HCT116 (cell line): ENCODE results near the gene SYCP3. TPM values are rescaled to one million over a fixed set of nuclear protein-coding genes. Genes with fewer than 3 reads are reported as not detected.
"Not testable (repeated sequence)": the region's sequence is repeated elsewhere in the genome, so short reads cannot be mapped to it uniquely, and the experiment has no call there.

Source experiments
- ATAC-seq: fragments of 200-7000 bp; cut with Tn5 transposase; 2 replicates; pipeline ENCODE4 v1.9.1; 2020; ENCODE audit warnings: mild to moderate bottlenecking, moderate library complexity
- BruUV-seq: library from RNA; stranded (reverse); fragments of 400-500 nt; replicated peaks from 2 replicates; lab custom pipeline; 2021; lab: Mats Ljungman, UMichigan
- CTCF ChIA-PET: fragments of 300-600 bp; sonication (Branson Sonifier 250); formaldehyde crosslinking; loops from one replicate; lab custom pipeline; 2021; ENCODE audit warnings: antibody characterized with exemption; lab: Charles Lee
- POLR2A ChIA-PET: fragments of 300-600, 350-600 bp; sonication (Branson Sonifier 250); formaldehyde crosslinking; loops from one replicate; lab custom pipeline; 2021; ENCODE audit warnings: antibody characterized with exemption; lab: Charles Lee
- RAD21 ChIA-PET, 2 experiments: fragments of 300-600 bp; sonication (Branson Sonifier 250); formaldehyde crosslinking; loops; one replicate each; lab custom pipeline; 2023; ENCODE audit warnings: low total read pairs in 2 of 2; ENCODE audit not compliant: uncharacterized antibody in 2 of 2, unreplicated experiment in 2 of 2, low non-redundant PET in 1 of 2; lab: Charles Lee
- DNase-seq: peaks from one replicate; pipeline ENCODE4 v3.0.0-alpha.2; 2010; ENCODE audit warnings: low read depth, low spot score
- H2AFZ ChIP-seq: fragments of 200-600 bp; shearing (Covaris generic), sonication (generic); 2 replicates; pipeline ENCODE4 v1.6.1; 2017; ENCODE audit warnings: low read depth, mixed run types, mixed read lengths, antibody characterized with exemption, low read length; ENCODE audit not compliant: poor library complexity, severe bottlenecking
- H3K27ac ChIP-seq: 2 replicates; pipeline ENCODE4 v1.5.1; 2012; ENCODE audit warnings: low read depth, low read length
- H3K27me3 ChIP-seq: fragments of 200-600 bp; sonication (generic); 2 replicates; pipeline ENCODE4 v1.6.1; 2016; ENCODE audit warnings: mixed run types, low read length, mixed read lengths; ENCODE audit not compliant: insufficient read depth
- H3K36me3 ChIP-seq, 2 experiments: fragments of 200-500 bp in 1 of 2; fragments of 200-600 bp in 1 of 2; sonication (Bioruptor generic) in 1 of 2; sonication (generic) in 1 of 2; 2 replicates each; pipeline versions ENCODE4 v1.5.1 to v1.6.1; 2014 to 2016; ENCODE audit warnings: low read length in 2 of 2, inconsistent platforms in 1 of 2, mixed read lengths in 1 of 2, mixed run types in 1 of 2; ENCODE audit not compliant: insufficient read depth in 2 of 2, control insufficient read depth in 1 of 2
- H3K4me1 ChIP-seq, 2 experiments: fragments of 200-600 bp in 1 of 2; sonication (generic) in 1 of 2; 2 replicates each; pipeline versions ENCODE4 v1.5.1 to v1.6.1; 2012 to 2017; ENCODE audit warnings: low read length in 2 of 2, inconsistent platforms in 1 of 2, mild to moderate bottlenecking in 1 of 2, mixed read lengths in 1 of 2, mixed run types in 1 of 2, moderate library complexity in 1 of 2; ENCODE audit not compliant: insufficient read depth in 2 of 2, control insufficient read depth in 1 of 2
- H3K4me2 ChIP-seq: fragments of 200-600 bp; sonication (generic); 2 replicates; pipeline ENCODE4 v1.6.1; 2017; ENCODE audit warnings: mixed run types, low read length, mixed read lengths
- H3K4me3 ChIP-seq, 2 experiments: fragments of 200-600 bp in 1 of 2; sonication (generic) in 1 of 2; replicated peaks in 1 of 2; 2 replicates each; pipeline ENCODE4 v1.5.1; 2011 to 2016; ENCODE audit warnings: low read length in 2 of 2, control low read depth in 1 of 2, low read depth in 1 of 2, mild to moderate bottlenecking in 1 of 2, mixed read lengths in 1 of 2, mixed run types in 1 of 2
- H3K79me2 ChIP-seq: fragments of 200-600 bp; sonication (generic); 2 replicates; pipeline ENCODE4 v1.6.1; 2017; ENCODE audit warnings: mild to moderate bottlenecking, mixed run types, low read length, moderate library complexity, mixed read lengths; ENCODE audit not compliant: insufficient read depth
- H3K9ac ChIP-seq: fragments of 200-600 bp; sonication (generic); 2 replicates; pipeline ENCODE4 v1.6.1; 2016; ENCODE audit warnings: low read length, mixed read lengths
- H3K9me2 ChIP-seq: fragments of 200-600 bp; sonication (generic), shearing (Covaris generic); 2 replicates; pipeline ENCODE4 v1.6.1; 2017; ENCODE audit warnings: mixed run types, mild to moderate bottlenecking, moderate library complexity; ENCODE audit not compliant: insufficient read depth
- H3K9me3 ChIP-seq, 2 experiments: fragments of 200-500 bp in 1 of 2; fragments of 200-600 bp in 1 of 2; sonication (Bioruptor generic) in 1 of 2; sonication (generic) in 1 of 2; 2 replicates each; pipeline ENCODE4 v1.6.1; 2014 to 2017; ENCODE audit warnings: low read length in 2 of 2, mixed read lengths in 2 of 2, inconsistent platforms in 1 of 2, low read depth in 1 of 2, mild to moderate bottlenecking in 1 of 2, mixed run types in 1 of 2, moderate library complexity in 1 of 2; ENCODE audit not compliant: control insufficient read depth in 1 of 2, insufficient read depth in 1 of 2
- H4K20me1 ChIP-seq: fragments of 200-600 bp; sonication (generic), shearing (Covaris generic); 2 replicates; pipeline ENCODE4 v1.6.1; 2017; ENCODE audit warnings: mixed run types, mild to moderate bottlenecking, moderate library complexity; ENCODE audit not compliant: insufficient read depth
- ATF3 ChIP-seq: IDR thresholded peaks from 2 replicates; pipeline ENCODE4 v1.6.1; 2012
- CBX3 ChIP-seq: IDR thresholded peaks from 2 replicates; pipeline ENCODE4 v1.6.1; 2012; ENCODE audit warnings: low read depth
- CEBPB ChIP-seq: IDR thresholded peaks from 2 replicates; pipeline ENCODE4 v1.6.1; 2012; ENCODE audit warnings: low read depth
- CTCF ChIP-seq, 3 experiments: fragments of 200-600 bp in 1 of 3; sonication (generic) in 1 of 3; IDR thresholded peaks in 2 of 3; conservative IDR thresholded peaks in 1 of 3; 2 replicates each; pipeline ENCODE4 v1.5.1; 2012 to 2017; ENCODE audit warnings: low read depth in 2 of 3, low read length in 2 of 3, antibody characterized with exemption in 1 of 3, borderline replicate concordance in 1 of 3, control low read depth in 1 of 3, mild to moderate bottlenecking in 1 of 3, mixed read lengths in 1 of 3, mixed run types in 1 of 3, moderate library complexity in 1 of 3; ENCODE audit not compliant: insufficient read depth in 1 of 3
- EGR1 ChIP-seq: IDR thresholded peaks from 2 replicates; pipeline ENCODE4 v1.6.1; 2012; ENCODE audit warnings: low read depth
- EZH2phosphoT487 ChIP-seq: fragments of 200-600 bp; IDR thresholded peaks from 2 replicates; pipeline ENCODE4 v1.6.1; 2018; ENCODE audit warnings: antibody characterized with exemption, borderline replicate concordance
- FOSL1 ChIP-seq: IDR thresholded peaks from 2 replicates; pipeline ENCODE4 v1.6.1; 2012; ENCODE audit warnings: low read depth
- JUND ChIP-seq: IDR thresholded peaks from 2 replicates; pipeline ENCODE4 v1.6.1; 2012
- MAX ChIP-seq: IDR thresholded peaks from 2 replicates; pipeline ENCODE4 v1.6.1; 2012
- POLR2A ChIP-seq: IDR thresholded peaks from 2 replicates; pipeline ENCODE4 v1.7.0; 2011; ENCODE audit warnings: borderline replicate concordance; ENCODE audit not compliant: insufficient read depth, insufficient read length; ENCODE audit errors: extremely low read depth
- RAD21 ChIP-seq: IDR thresholded peaks from 2 replicates; pipeline ENCODE4 v1.6.1; 2012; ENCODE audit warnings: low read depth, mild to moderate bottlenecking
- SP1 ChIP-seq: IDR thresholded peaks from 2 replicates; pipeline ENCODE4 v1.6.1; 2012; ENCODE audit warnings: low read depth
- YY1 ChIP-seq: IDR thresholded peaks from 2 replicates; pipeline ENCODE4 v1.6.1; 2011; ENCODE audit warnings: low read length, low read depth, moderate library complexity, mild to moderate bottlenecking; ENCODE audit not compliant: insufficient replicate concordance; ENCODE audit errors: extremely low read depth
- ZNF274 ChIP-seq: fragments of 200-500 bp; sonication (Bioruptor generic); IDR thresholded peaks from 2 replicates; pipeline ENCODE4 v1.6.1; 2014; ENCODE audit warnings: mild to moderate bottlenecking, low read depth, low read length, inconsistent platforms
- intact Hi-C: fragments of 100-400 bp; cut with micrococcal nuclease; formaldehyde crosslinking; loops from 2 replicates; pipeline ENCODE4 v1.10.0; 2022
- total RNA-seq: library from RNA; stranded (reverse); gene quantifications from one replicate; pipeline ENCODE4 v1.2.1, GENCODE V29; 2021; ENCODE audit not compliant: unreplicated experiment

The SYCP3 gene
- total RNA-seq, 1 experiment from 2014 or later: not detected

GRCh38 chr12:101737476-101737875 is 1.8 kb downstream of the SYCP3 start:
- Histone ChIP-seq H2AFZ (no peak overlapping the region), H3K27me3 (no peaks in the 10 kb centered on the region), H3K9me3 (no peaks in the 10 kb centered on the region), H3K4me3 (no peak overlapping the region), H3K36me3 (peaks cover 3 to 5% of the 10 kb centered on the region in 2 experiments; a peak in 1 of 4 replicates), H4K20me1 (no peaks in the 10 kb centered on the region), H3K27ac (no peak overlapping the region), H3K9ac (no peak overlapping the region), H3K9me2 (no peaks in the 10 kb centered on the region), H3K79me2 (no peaks in the 10 kb centered on the region), H3K4me2 (no peak overlapping the region), H3K4me1 (no peaks in the 10 kb centered on the region)
- BruUV-seq: no TSS peak
- CTCF ChIA-PET: no interaction called here
- RAD21 ChIA-PET: no interaction called here
- POLR2A ChIA-PET: no interaction called here
- intact Hi-C loops: no loop called here
- DNase-seq: no peak
- TF ChIP-seq EZH2phosphoT487: no peak
- no peak for ATAC-seq

- H3K79me2 ChIP-seq, H2AFZ ChIP-seq, H3K9ac ChIP-seq, H3K9me3 ChIP-seq, H3K4me1 ChIP-seq, H3K27ac ChIP-seq, H3K4me2 ChIP-seq, H3K9me2 ChIP-seq, ATAC-seq, BruUV-seq, POLR2A ChIA-PET, H3K36me3 ChIP-seq, RAD21 ChIA-PET, intact Hi-C loops, H3K4me3 ChIP-seq, DNase-seq, CTCF ChIA-PET, H3K27me3 ChIP-seq, H4K20me1 ChIP-seq: not testable (repeated sequence)
Observed at GRCh38 chr12:101734482-101734881, 4.8 kb downstream of the SYCP3 start.

- peaks cover 0 to 5% of the 10 kb centered on the region in 2 experiments; a peak in 2 of 4 replicates for H3K36me3 ChIP-seq
- DNase-seq: no peak
- BruUV-seq: no TSS peak
- no peak overlapping the region for H3K27ac ChIP-seq
- no peak overlapping the region for H3K9ac ChIP-seq
- ChIA-PET CTCF (no interaction called here), POLR2A (no interaction called here), RAD21 (no interaction called here)
- ATAC-seq: no peak
- H2AFZ ChIP-seq: no peak overlapping the region
- H3K9me3 ChIP-seq: no peaks in the 10 kb centered on the region
- intact Hi-C loops: no loop called here
- H3K9me2 ChIP-seq: no peaks in the 10 kb centered on the region
- H3K4me2 ChIP-seq: no peak overlapping the region
- no peaks in the 10 kb centered on the region for H3K79me2 ChIP-seq
- no peak overlapping the region for H3K4me3 ChIP-seq
- H3K4me1 ChIP-seq: no peaks in the 10 kb centered on the region
- no peaks in the 10 kb centered on the region for H3K27me3 ChIP-seq
- H4K20me1 ChIP-seq: no peaks in the 10 kb centered on the region
- TF ChIP-seq RAD21 (no peak), FOSL1 (no peak), ATF3 (no peak), YY1 (no peak), CEBPB (no peak), EGR1 (no peak), POLR2A (no peak), JUND (no peak), MAX (no peak), ZNF274 (no peak), SP1 (no peak), EZH2phosphoT487 (no peak), CBX3 (no peak), CTCF (IDR thresholded peaks at IDR 0.05 in 2 of 3, conservative IDR thresholded peaks at IDR 0.05 in 1 of 3; ENCODE audit: borderline replicate concordance in 1 of 3, insufficient read depth in 1 of 3, low read depth in 2 of 3, low read length in 2 of 3) (no peak)
Observed at GRCh38 chr12:101733166-101733565, 6.1 kb downstream of the SYCP3 start.
